ENCODE results near the gene ESPNL.
"Not testable (repeated sequence)": the region's sequence is repeated elsewhere in the genome, so short reads cannot be mapped to it uniquely, and the experiment has no call there.

Gene ESPNL

DNA sequence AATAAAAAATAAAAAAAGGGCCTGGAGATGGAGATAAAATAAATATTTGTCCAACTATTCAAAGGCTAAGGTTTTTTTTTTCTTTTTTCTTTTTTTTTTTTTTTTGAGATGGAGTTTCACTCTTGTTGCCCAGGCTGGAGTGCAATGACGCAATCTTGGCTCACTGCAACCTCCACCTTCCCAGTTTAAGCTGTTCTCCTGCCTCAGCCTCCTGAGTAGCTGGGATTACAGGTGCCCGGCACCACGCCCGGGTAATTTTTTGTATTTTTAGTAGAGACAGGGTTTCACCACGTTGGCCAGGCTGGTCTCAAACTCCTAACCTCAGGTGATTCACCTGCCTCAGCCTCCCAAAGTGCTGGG is 70.9 kb downstream of the ESPNL start:
- DNase-seq (ENCODE audit: low spot score): not testable (repeated sequence)

- DNase-seq (ENCODE audit: low spot score): no peak
These were observed 71.5 kb downstream of the ESPNL start for GRCh38 chr2:238171575-238172187.

DNA sequence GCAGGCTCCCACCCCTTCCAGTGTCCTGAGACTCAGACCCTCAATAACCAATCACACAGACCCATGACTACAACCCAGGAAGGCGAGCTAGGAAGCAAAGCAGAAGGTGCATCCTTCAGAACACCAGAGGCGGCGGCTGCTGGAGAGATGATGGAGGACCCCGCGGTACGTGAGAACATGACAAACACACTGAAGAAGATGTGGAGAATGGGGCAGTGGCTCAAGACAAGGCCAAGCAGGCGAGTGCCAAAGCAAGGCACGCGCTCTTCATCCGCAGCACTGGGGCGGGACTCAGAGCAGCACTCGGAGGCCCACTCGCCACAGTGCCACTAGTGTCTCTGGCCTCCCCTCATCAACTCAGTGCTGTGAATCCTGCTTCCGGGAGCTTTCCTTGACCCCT is 72.3 kb downstream of the ESPNL start:
- DNase-seq (ENCODE audit: low spot score): no peak

- no peak for DNase-seq (ENCODE audit: low spot score)
These were observed 73.6 kb downstream of the ESPNL start for GRCh38 chr2:238173692-238174091.

GRCh38 chr2:238174291-238174690 is 74.2 kb downstream of the ESPNL start:
- DNase-seq (ENCODE audit: low spot score): no peak

DNA sequence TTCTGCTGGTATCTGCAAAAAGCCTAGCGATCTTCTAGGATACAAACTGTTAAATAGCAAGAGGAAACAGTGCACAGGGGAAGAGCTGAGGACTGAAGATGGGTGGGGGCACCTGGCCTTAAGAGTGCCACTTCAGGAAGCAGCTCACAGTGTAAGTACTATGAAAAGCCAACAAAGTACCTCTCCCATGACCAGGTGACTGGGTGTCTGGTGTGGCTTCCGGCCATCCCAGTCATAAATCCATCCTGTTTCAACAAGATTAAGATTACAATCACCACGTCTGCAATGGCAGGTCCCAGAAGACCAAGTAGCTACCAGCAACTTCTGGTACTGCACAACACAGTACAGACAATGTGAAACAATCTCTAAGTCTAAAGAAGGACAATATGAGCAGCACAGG is 74.6 kb downstream of the ESPNL start:
- no peak for DNase-seq (ENCODE audit: low spot score)

DNA sequence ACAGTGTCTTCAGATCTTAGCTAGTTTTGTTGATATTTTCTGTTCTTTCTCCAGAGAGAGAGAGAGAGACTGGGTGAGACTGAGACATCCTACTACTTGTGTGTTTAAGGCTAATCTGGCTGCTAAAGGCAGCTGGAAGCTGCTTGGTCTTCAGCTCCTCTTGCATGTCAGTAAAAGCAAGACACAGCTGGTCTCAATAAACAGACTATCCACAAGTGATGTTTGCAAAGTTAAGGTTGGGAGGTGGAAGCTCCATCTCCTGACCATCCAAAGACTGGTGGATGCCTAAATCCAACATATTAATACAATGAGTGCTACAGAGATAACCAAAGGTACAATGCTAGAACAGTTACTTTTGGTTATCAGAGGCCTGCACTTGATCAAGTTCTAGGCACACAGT is 76.5 kb downstream of the ESPNL start:
- DNase-seq (ENCODE audit: low spot score): no peak

DNA sequence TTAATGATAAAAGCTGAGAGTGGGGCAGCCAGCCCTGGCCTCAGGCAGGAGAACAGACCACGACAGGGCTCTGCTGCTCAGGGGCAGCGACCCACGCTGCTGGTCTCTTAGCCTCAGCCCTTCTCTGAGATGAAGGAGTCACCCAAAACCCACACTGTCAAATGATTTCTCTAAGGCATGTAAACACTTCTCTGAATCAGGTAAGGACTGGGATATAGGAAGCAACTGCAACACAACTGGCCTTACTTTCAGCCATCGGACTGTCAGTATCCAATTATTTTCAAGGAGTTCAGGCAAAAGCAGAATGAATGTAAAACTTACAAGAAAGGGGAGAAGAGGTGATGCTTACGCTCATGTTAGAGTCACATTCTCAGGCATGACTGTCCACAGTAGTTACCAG is 80.4 kb downstream of the ESPNL start:
- no peak for DNase-seq (ENCODE audit: low spot score)

DNA sequence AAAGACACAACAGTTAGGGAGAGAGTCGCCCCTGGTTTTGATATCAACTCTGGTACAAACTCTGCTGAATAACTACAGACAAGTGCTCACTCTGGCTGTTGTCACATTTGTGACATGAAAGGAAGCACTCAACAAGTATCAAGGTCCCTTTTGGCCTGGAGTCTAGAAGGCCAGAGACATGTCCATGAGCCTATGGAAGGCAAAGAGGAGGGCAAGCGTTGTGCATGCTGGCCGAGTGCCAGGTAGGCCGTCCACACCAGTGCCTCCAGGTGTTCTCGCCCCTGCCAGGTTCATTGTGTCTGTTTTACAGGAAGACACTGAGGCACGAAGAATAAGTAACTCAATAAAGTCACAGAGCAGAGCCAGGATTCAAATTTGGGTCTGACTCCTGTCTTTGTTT is 82.2 kb downstream of the ESPNL start:
- DNase-seq (ENCODE audit: low spot score): no peak
